Adrenal gland (tissue), 5 donors: ENCODE measurements around the gene CACHD1.

Experiments
- POLR2A ChIP-seq, 2 donors: fragments of 450-650 bp; IDR thresholded peaks; one replicate each; pipeline ENCODE4 v1.6.1; 2017; ENCODE audit warnings: antibody characterized with exemption in 2 of 2, mild to moderate bottlenecking in 2 of 2, moderate library complexity in 1 of 2
- TF ChIP-seq, protein P1 (sequence below), 6 experiments: fragments of 450-650 bp in 4 of 6; fragments of 200-600 bp in 2 of 6; sonication (generic) in 1 of 6; IDR thresholded peaks; 1 replicate in 5 of 6; 2 replicates in 1 of 6; pipeline versions ENCODE4 v1.5.1 to v1.8.0; 2016 to 2021; ENCODE audit warnings: antibody characterized with exemption in 6 of 6, mild to moderate bottlenecking in 2 of 6, moderate library complexity in 1 of 6
- donor health status: DM: no; HTN: no; CAD: no.

DNA sequence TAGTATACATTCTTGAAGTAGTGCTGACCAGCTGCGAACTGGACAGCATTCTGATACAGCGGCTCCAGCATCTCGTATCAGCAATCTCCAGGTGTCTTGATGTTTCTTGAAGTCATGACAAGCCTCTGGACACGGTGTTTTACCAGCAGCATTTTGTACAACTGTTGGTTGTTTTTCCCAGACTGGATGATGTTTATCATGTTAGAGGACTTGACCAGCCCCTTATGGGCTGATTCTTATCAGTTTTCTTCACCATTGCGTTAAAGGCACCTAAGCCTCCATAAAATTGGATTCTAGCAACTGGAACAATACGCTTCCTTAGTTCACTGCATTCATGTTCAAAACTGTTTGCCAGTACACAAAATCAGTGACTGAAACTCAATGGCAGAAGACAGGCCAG lies 29.1 kb downstream of the CACHD1 start:
- TF ChIP-seq, protein P1, sequence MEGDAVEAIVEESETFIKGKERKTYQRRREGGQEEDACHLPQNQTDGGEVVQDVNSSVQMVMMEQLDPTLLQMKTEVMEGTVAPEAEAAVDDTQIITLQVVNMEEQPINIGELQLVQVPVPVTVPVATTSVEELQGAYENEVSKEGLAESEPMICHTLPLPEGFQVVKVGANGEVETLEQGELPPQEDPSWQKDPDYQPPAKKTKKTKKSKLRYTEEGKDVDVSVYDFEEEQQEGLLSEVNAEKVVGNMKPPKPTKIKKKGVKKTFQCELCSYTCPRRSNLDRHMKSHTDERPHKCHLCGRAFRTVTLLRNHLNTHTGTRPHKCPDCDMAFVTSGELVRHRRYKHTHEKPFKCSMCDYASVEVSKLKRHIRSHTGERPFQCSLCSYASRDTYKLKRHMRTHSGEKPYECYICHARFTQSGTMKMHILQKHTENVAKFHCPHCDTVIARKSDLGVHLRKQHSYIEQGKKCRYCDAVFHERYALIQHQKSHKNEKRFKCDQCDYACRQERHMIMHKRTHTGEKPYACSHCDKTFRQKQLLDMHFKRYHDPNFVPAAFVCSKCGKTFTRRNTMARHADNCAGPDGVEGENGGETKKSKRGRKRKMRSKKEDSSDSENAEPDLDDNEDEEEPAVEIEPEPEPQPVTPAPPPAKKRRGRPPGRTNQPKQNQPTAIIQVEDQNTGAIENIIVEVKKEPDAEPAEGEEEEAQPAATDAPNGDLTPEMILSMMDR (IDR thresholded peaks at IDR 0.05) = no peak
- no peak for TF ChIP-seq POLR2A (IDR thresholded peaks at IDR 0.05)
